ENCODE results near the gene NAPG.

The NAPG gene

DNA sequence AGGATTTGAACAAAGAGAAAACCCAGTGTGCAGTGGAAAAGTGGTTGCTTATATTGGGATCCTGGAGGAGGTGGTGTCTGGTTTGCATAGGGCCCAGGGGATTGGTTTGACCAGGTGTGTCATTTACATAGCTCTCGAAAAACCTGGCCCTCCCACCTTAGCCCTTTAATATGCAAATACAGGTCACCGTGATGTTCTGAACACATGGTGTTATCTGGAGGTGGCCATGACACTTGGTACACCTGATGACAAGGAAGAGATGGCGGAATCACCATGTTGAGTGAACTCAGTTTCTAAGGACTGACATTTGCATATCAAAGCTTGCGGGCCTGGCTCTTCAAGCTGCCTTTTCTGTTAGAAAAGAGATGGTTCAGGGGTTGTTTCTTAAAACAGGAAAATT is 2.3 kb upstream of the NAPG start:
- TF ChIP-seq POLR2A (IDR thresholded peaks at IDR 0.05; ENCODE audit: extremely low read depth, insufficient read length) (no peak), MYC (IDR thresholded peaks at IDR 0.05; ENCODE audit: low read depth, low read length) (no peak)
- TF ChIP-seq, protein P1, sequence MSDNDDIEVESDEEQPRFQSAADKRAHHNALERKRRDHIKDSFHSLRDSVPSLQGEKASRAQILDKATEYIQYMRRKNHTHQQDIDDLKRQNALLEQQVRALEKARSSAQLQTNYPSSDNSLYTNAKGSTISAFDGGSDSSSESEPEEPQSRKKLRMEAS (IDR thresholded peaks at IDR 0.05; ENCODE audit: low read depth, low read length), result no peak
- TF ChIP-seq, protein P2, sequence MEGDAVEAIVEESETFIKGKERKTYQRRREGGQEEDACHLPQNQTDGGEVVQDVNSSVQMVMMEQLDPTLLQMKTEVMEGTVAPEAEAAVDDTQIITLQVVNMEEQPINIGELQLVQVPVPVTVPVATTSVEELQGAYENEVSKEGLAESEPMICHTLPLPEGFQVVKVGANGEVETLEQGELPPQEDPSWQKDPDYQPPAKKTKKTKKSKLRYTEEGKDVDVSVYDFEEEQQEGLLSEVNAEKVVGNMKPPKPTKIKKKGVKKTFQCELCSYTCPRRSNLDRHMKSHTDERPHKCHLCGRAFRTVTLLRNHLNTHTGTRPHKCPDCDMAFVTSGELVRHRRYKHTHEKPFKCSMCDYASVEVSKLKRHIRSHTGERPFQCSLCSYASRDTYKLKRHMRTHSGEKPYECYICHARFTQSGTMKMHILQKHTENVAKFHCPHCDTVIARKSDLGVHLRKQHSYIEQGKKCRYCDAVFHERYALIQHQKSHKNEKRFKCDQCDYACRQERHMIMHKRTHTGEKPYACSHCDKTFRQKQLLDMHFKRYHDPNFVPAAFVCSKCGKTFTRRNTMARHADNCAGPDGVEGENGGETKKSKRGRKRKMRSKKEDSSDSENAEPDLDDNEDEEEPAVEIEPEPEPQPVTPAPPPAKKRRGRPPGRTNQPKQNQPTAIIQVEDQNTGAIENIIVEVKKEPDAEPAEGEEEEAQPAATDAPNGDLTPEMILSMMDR (IDR thresholded peaks at IDR 0.05; ENCODE audit: low read depth, low read length), result no peak
- H3K4me3 ChIP-seq (ENCODE audit: low read depth, low read length), result no peak overlapping the region
- DNase-seq (ENCODE audit: low read depth), result no peak

DNA sequence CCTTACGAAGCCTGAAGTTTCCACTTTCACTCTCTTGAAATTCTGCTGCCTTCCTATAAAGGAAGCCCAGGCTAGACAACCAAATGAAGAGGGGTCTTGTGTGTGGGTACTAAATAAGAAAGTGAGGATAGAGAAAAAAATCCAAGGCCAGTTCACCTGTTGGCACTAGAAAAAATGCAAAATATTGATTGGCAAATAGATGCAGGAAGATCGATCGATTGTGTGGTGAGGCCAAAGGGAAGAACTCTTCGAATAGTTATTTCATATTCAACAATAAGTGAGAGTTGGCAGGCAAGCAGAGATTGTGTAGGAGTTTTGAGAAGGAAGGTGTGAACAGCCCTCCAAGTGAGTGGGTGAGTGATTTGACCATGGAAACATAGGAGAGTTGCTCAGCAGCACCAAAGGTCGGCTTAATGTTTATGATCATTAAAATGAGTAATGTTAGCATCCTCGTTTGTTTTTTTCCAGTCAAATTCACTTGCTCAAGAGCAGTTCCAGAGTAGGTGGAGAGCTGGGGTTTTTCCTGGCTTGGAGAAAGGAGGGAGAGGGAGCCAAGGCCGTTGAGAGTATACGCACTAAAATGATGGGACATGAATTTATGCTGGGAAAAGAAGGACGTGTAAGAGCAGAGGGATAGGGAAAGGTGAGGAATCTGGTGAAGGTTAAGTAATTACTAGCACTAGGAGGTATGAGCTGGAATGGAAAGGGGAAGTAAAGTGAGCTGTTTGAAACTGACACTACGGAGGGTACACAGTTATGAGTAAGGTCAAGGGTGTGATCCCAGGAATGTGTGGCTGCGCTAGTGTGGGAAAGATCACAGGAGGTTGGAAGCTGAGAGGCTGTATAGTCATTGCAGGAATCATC is 1.1 kb upstream of the NAPG start:
- H3K4me3 ChIP-seq (ENCODE audit: low read depth, low read length), result peak overlapping the region; percentile 99
- DNase-seq (ENCODE audit: low read depth), result peak; percentile 67
- TF ChIP-seq POLR2A (IDR thresholded peaks at IDR 0.05; ENCODE audit: extremely low read depth, insufficient read length) (no peak), MYC (IDR thresholded peaks at IDR 0.05; ENCODE audit: low read depth, low read length) (no peak)
- TF ChIP-seq, protein P1 (IDR thresholded peaks at IDR 0.05; ENCODE audit: low read depth, low read length), result no peak
- TF ChIP-seq, protein P2 (IDR thresholded peaks at IDR 0.05; ENCODE audit: low read depth, low read length), result no peak

- peak overlapping the region; percentile 99 for H3K4me3 ChIP-seq (ENCODE audit: low read depth, low read length)
- TF ChIP-seq, protein P1 (IDR thresholded peaks at IDR 0.05; ENCODE audit: low read depth, low read length), result no peak
- no peak for TF ChIP-seq MYC (IDR thresholded peaks at IDR 0.05; ENCODE audit: low read depth, low read length)
- no peak for TF ChIP-seq POLR2A (IDR thresholded peaks at IDR 0.05; ENCODE audit: extremely low read depth, insufficient read length)
- TF ChIP-seq, protein P2 (IDR thresholded peaks at IDR 0.05; ENCODE audit: low read depth, low read length), result no peak
- DNase-seq (ENCODE audit: low read depth), result no peak
Observed at GRCh38 chr18:10525371-10525691, 496 bp upstream of the NAPG start.

DNA sequence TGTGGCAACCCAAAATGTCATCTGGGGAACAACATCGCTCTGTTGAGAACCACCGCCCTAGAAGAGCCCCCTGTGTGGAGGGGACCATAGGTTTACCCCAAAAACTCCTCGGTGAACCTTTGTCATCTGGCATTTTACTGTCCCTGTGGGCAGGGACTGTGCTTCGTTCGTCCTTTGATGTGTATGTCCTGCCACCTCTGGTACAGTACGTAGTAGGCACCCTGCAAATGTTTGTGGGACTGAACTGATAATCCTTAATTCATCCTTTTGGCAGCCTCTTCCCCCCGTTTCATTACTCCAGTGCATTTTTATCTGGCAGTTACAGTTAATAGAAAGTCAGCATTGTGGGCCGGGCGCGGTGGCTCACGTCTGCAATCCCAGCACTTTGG is 728 bp downstream of the NAPG start:
- DNase-seq (ENCODE audit: low read depth), result no peak

GRCh38 chr18:10528439-10528838 is 2.6 kb downstream of the NAPG start:
- peak overlapping the region; percentile 14 for H3K4me3 ChIP-seq (ENCODE audit: low read depth, low read length)
- DNase-seq (ENCODE audit: low read depth), result no peak
- TF ChIP-seq POLR2A (IDR thresholded peaks at IDR 0.05; ENCODE audit: extremely low read depth, insufficient read length), result no peak
- TF ChIP-seq, protein P1 (IDR thresholded peaks at IDR 0.05; ENCODE audit: low read depth, low read length), result no peak

More for the DNA sequence above, 728 bp downstream of the NAPG start:
- H3K4me3 ChIP-seq (ENCODE audit: low read depth, low read length), result peak overlapping the region; percentile 99
- no peak for TF ChIP-seq POLR2A (IDR thresholded peaks at IDR 0.05; ENCODE audit: extremely low read depth, insufficient read length)
- no peak for TF ChIP-seq MYC (IDR thresholded peaks at IDR 0.05; ENCODE audit: low read depth, low read length)
- TF ChIP-seq, protein P2 (IDR thresholded peaks at IDR 0.05; ENCODE audit: low read depth, low read length), result no peak
- TF ChIP-seq, protein P1 (IDR thresholded peaks at IDR 0.05; ENCODE audit: low read depth, low read length), result no peak

GRCh38 chr18:10530002-10530401 is 4.2 kb downstream of the NAPG start:
- H3K4me3 ChIP-seq (ENCODE audit: low read depth, low read length), result no peak overlapping the region
- TF ChIP-seq, protein P1 (IDR thresholded peaks at IDR 0.05; ENCODE audit: low read depth, low read length), result no peak
- TF ChIP-seq MYC (IDR thresholded peaks at IDR 0.05; ENCODE audit: low read depth, low read length) (no peak), POLR2A (IDR thresholded peaks at IDR 0.05; ENCODE audit: extremely low read depth, insufficient read length) (no peak)
- no peak for DNase-seq (ENCODE audit: low read depth)
